Measurements from ENCODE around the gene CFAP300. TPM values are rescaled to one million over a fixed set of nuclear protein-coding genes. Genes with fewer than 3 reads are reported as not detected.

CFAP300 gene
- total RNA-seq, 1 experiment from 2014 or later: 3.9 TPM

DNA sequence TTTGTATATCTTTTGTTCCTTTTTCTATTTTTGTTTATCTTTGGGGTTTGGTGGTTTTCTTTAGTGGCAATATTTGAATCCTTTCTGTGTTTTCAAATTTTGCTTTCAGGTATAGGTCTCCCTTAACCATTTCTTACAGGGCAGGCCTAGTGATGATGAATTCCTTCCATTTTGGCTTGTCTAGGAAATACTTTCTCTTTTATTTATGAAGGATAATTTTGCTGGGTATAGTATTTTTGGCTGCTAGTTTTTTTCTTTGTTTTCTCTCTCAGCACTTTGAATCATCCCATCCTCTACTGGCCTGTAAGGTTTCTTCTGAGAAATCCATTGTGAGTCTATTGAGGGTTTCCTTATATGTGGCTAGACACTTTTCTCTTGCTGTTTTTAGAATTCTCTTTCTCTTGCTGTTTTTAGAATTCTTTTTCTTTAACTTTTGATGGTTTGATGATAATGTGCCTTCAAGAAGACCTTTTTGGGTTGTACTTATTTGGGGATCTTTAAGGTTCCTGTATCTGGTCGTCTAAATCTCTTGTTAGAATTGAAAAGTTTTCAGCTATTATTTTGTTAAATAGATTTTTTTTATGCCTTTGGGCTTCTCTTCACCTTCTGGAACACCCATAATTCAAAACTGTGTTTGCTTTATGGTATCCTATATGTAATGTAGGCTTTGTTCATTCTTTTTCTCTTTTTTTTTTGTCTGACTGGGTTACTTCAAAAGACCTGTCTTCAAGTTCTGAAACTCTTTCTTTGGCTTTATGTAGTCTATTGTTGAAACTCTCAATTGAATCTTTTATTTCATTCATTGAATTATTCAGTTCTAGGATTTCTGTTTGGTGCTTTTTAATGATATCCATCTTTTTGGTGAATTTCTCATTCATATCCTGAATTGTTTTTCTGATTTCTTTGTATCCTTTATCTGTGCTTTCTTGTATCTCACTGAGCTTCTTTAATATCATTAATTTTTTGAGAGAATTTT is 24.5 kb downstream of the CFAP300 start:
- H3K9me3 ChIP-seq (ENCODE audit: low read length): peaks cover 18% of the 10 kb centered on the region; the same call in 1 of the 2 replicates
- ATAC-seq: no peak
- no peaks in the 10 kb centered on the region for H3K27me3 ChIP-seq (ENCODE audit: low read length)
- no peaks in the 10 kb centered on the region for H3K4me1 ChIP-seq (ENCODE audit: insufficient read depth, low read length)
- H3K79me2 ChIP-seq (ENCODE audit: low read length): no peaks in the 10 kb centered on the region
- no peak for DNase-seq
- H2AFZ ChIP-seq (ENCODE audit: low read length): no peak overlapping the region
- 0 out of 2 replicates have a peak, but pooled peaks cover 3% of the 10 kb centered on the region for H3K36me3 ChIP-seq (ENCODE audit: low read depth, low read length)
- TF ChIP-seq, protein P1, sequence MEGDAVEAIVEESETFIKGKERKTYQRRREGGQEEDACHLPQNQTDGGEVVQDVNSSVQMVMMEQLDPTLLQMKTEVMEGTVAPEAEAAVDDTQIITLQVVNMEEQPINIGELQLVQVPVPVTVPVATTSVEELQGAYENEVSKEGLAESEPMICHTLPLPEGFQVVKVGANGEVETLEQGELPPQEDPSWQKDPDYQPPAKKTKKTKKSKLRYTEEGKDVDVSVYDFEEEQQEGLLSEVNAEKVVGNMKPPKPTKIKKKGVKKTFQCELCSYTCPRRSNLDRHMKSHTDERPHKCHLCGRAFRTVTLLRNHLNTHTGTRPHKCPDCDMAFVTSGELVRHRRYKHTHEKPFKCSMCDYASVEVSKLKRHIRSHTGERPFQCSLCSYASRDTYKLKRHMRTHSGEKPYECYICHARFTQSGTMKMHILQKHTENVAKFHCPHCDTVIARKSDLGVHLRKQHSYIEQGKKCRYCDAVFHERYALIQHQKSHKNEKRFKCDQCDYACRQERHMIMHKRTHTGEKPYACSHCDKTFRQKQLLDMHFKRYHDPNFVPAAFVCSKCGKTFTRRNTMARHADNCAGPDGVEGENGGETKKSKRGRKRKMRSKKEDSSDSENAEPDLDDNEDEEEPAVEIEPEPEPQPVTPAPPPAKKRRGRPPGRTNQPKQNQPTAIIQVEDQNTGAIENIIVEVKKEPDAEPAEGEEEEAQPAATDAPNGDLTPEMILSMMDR (conservative IDR thresholded peaks at IDR 0.05; ENCODE audit: low read depth, low read length): no peak
- TF ChIP-seq EZH2phosphoT487 (IDR thresholded peaks at IDR 0.05; ENCODE audit: borderline replicate concordance, low read length) (no peak), EZH2 (IDR thresholded peaks at IDR 0.05; ENCODE audit: low read length, unreplicated experiment) (no peak)
- CTCF ChIA-PET: no interaction called here
- BruUV-seq (replicated peaks): no TSS peak
- H3K9ac ChIP-seq (ENCODE audit: low read length): no peak overlapping the region
- POLR2A ChIA-PET (ENCODE audit: unreplicated experiment): no interaction called here
- no peak overlapping the region for H3K4me3 ChIP-seq (ENCODE audit: low read length)
- no peak overlapping the region for H3K4me2 ChIP-seq (ENCODE audit: low read length)
- H3F3A ChIP-seq (ENCODE audit: low read length, unreplicated experiment): no peaks in the 10 kb centered on the region
- H3K27ac ChIP-seq (ENCODE audit: low read length): no peak overlapping the region
- no peaks in the 10 kb centered on the region for H4K20me1 ChIP-seq (ENCODE audit: low read length)
- no peaks in the 10 kb centered on the region for H3K9me2 ChIP-seq (replicated peaks; ENCODE audit: low read length)
- intact Hi-C loops (cut with micrococcal nuclease): no loop called here

GRCh38 chr11:102073253-102073652 is 26.0 kb downstream of the CFAP300 start:
- Histone ChIP-seq H3K9me2 (replicated peaks; ENCODE audit: low read length) (no peaks in the 10 kb centered on the region), H3K79me2 (ENCODE audit: low read length) (no peaks in the 10 kb centered on the region), H3K27me3 (ENCODE audit: low read length) (no peaks in the 10 kb centered on the region), H3K4me1 (ENCODE audit: insufficient read depth, low read length) (no peaks in the 10 kb centered on the region), H3K9ac (ENCODE audit: low read length) (no peak overlapping the region), H4K20me1 (ENCODE audit: low read length) (no peaks in the 10 kb centered on the region), H3F3A (ENCODE audit: low read length, unreplicated experiment) (no peaks in the 10 kb centered on the region), H3K4me2 (ENCODE audit: low read length) (no peak overlapping the region), H2AFZ (ENCODE audit: low read length) (no peak overlapping the region), H3K4me3 (ENCODE audit: low read length) (no peak overlapping the region), H3K27ac (ENCODE audit: low read length) (no peak overlapping the region), H3K9me3 (ENCODE audit: low read length) (peaks cover 18% of the 10 kb centered on the region; the same call in 1 of the 2 replicates), H3K36me3 (ENCODE audit: low read depth, low read length) (0 out of 2 replicates have a peak, but pooled peaks cover 3% of the 10 kb centered on the region)
- ATAC-seq: no peak
- BruUV-seq (replicated peaks): no TSS peak
- intact Hi-C loops (cut with micrococcal nuclease): no loop called here
- ChIA-PET POLR2A (ENCODE audit: unreplicated experiment) (no interaction called here), CTCF (no interaction called here)
- TF ChIP-seq EZH2phosphoT487 (IDR thresholded peaks at IDR 0.05; ENCODE audit: borderline replicate concordance, low read length): no peak
- no peak for TF ChIP-seq EZH2 (IDR thresholded peaks at IDR 0.05; ENCODE audit: low read length, unreplicated experiment)
- TF ChIP-seq, protein P1 (conservative IDR thresholded peaks at IDR 0.05; ENCODE audit: low read depth, low read length): no peak
- no peak for DNase-seq

DNA sequence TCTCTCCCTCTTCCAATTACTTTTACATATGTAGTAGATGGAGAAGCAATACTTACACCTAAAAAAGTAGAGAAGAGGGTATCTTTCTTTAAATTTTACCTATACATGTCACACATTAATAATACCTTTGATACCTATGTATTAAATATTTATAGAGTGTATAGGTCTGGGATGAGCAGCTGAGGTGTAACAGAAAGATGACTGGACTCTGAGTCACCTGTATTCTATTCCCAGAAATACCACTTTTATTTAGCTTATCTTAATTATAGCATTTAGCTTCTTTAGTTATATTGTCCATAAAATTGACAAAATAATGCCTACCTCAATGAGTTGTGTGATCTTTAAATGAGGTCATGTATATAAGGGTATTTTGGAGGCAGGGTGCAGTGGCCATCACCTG is 32.4 kb downstream of the CFAP300 start:
- Histone ChIP-seq H3F3A (ENCODE audit: low read length, unreplicated experiment) (no peaks in the 10 kb centered on the region), H3K36me3 (ENCODE audit: low read depth, low read length) (no peaks in the 10 kb centered on the region), H3K4me2 (ENCODE audit: low read length) (no peak overlapping the region), H2AFZ (ENCODE audit: low read length) (no peak overlapping the region), H3K9me2 (replicated peaks; ENCODE audit: low read length) (no peaks in the 10 kb centered on the region), H3K4me3 (ENCODE audit: low read length) (no peak overlapping the region), H3K9me3 (ENCODE audit: low read length) (no peaks in the 10 kb centered on the region), H3K27me3 (ENCODE audit: low read length) (no peaks in the 10 kb centered on the region), H3K9ac (ENCODE audit: low read length) (no peak overlapping the region), H3K79me2 (ENCODE audit: low read length) (no peaks in the 10 kb centered on the region), H3K4me1 (ENCODE audit: insufficient read depth, low read length) (peaks cover 9% of the 10 kb centered on the region; the same call in 1 of the 2 replicates), H4K20me1 (ENCODE audit: low read length) (no peaks in the 10 kb centered on the region), H3K27ac (ENCODE audit: low read length) (no peak overlapping the region)
- DNase-seq (peak; percentile 65), ATAC-seq (peak; percentile 87)
- intact Hi-C loops (cut with micrococcal nuclease): no loop called here
- no TSS peak for BruUV-seq (replicated peaks)
- no peak for TF ChIP-seq EZH2phosphoT487 (IDR thresholded peaks at IDR 0.05; ENCODE audit: borderline replicate concordance, low read length)
- TF ChIP-seq, protein P1 (conservative IDR thresholded peaks at IDR 0.05; ENCODE audit: low read depth, low read length): no peak
- TF ChIP-seq EZH2 (IDR thresholded peaks at IDR 0.05; ENCODE audit: low read length, unreplicated experiment): no peak
- ChIA-PET CTCF (no interaction called here), POLR2A (ENCODE audit: unreplicated experiment) (no interaction called here)

Data from PC-3 (cell line).